ENCODE data around the gene COPS3. TPM values are rescaled to one million over a fixed set of nuclear protein-coding genes. Genes with fewer than 3 reads are reported as not detected.
A peak's percentile ranks its signal among the peaks of the same experiment; 100 is the strongest.
"Not testable (repeated sequence)": the region's sequence is repeated elsewhere in the genome, so short reads cannot be mapped to it uniquely, and the experiment has no call there.

The COPS3 gene
- total RNA-seq, 2 experiments from 2014 or later = 133 to 141 TPM

- Mint-ChIP-seq H3K4me1 (peaks cover 25% of the 10 kb centered on the region), H3K9me3 (no peaks in the 10 kb centered on the region), H3K36me3 (peaks cover 8% of the 10 kb centered on the region), H3K27me3 (no peaks in the 10 kb centered on the region), H3K4me3 (no peak overlapping the region), H3K27ac (no peak overlapping the region)
- DNase-seq = no peak
Observed at GRCh38 chr17:17309356-17309755, 28.3 kb upstream of the COPS3 start.

- H3K36me3 Mint-ChIP-seq = peaks cover 8% of the 10 kb centered on the region
- H3K27ac Mint-ChIP-seq = peak overlapping the region; percentile 90
- peaks cover 30% of the 10 kb centered on the region for H3K4me1 Mint-ChIP-seq
- no peaks in the 10 kb centered on the region for H3K9me3 Mint-ChIP-seq
- peak; percentile 61 for DNase-seq
- peak overlapping the region; percentile 83 for H3K4me3 Mint-ChIP-seq
- H3K27me3 Mint-ChIP-seq = no peaks in the 10 kb centered on the region
Observed at GRCh38 chr17:17305281-17305801, 24.3 kb upstream of the COPS3 start.

- peak; percentile 33 for DNase-seq
- H3K27me3 Mint-ChIP-seq = no peaks in the 10 kb centered on the region
- peak overlapping the region; percentile 89 for H3K27ac Mint-ChIP-seq
- H3K4me1 Mint-ChIP-seq = peaks cover 32% of the 10 kb centered on the region
- peaks cover 8% of the 10 kb centered on the region for H3K36me3 Mint-ChIP-seq
- no peaks in the 10 kb centered on the region for H3K9me3 Mint-ChIP-seq
- peak overlapping the region; percentile 83 for H3K4me3 Mint-ChIP-seq
Observed at GRCh38 chr17:17304521-17304985, 23.5 kb upstream of the COPS3 start.

GRCh38 chr17:17303847-17304490, 22.9 kb upstream of the COPS3 start:
- DNase-seq = no peak
- Mint-ChIP-seq H3K4me1 (peaks cover 30% of the 10 kb centered on the region), H3K4me3 (peak overlapping the region; percentile 83), H3K27ac (peak overlapping the region; percentile 89), H3K27me3 (no peaks in the 10 kb centered on the region), H3K36me3 (peaks cover 6% of the 10 kb centered on the region), H3K9me3 (no peaks in the 10 kb centered on the region)

GRCh38 chr17:17303010-17303846, 22.2 kb upstream of the COPS3 start, which contains the start of gene NT5M:
Gene NT5M (plus strand): TSS chr17:17303373. CDS start chr17:17303551, 178 bp downstream.
- peaks cover 34% of the 10 kb centered on the region for H3K4me1 Mint-ChIP-seq
- peaks cover 5% of the 10 kb centered on the region for H3K36me3 Mint-ChIP-seq

GRCh38 chr17:17301659-17302058, 20.6 kb upstream of the COPS3 start:
- H3K27me3 Mint-ChIP-seq = not testable (repeated sequence)

More at GRCh38 chr17:17303010-17303846, 22.2 kb upstream of the COPS3 start, which contains the start of gene NT5M:
- Mint-ChIP-seq H3K9me3 (no peaks in the 10 kb centered on the region), H3K4me3 (peak within 1 kb of the TSS; percentile 84), H3K27ac (peak within 1 kb of the TSS; percentile 89), H3K27me3 (no peaks in the 10 kb centered on the region)
- DNase-seq = peak; percentile 83

GRCh38 chr17:17300624-17301568, 19.9 kb upstream of the COPS3 start:
- Mint-ChIP-seq H3K27ac (no peak overlapping the region), H3K4me1 (peaks cover 45% of the 10 kb centered on the region)

More at GRCh38 chr17:17301659-17302058, 20.6 kb upstream of the COPS3 start:
- not testable (repeated sequence) for H3K27ac Mint-ChIP-seq, H3K9me3 Mint-ChIP-seq, H3K36me3 Mint-ChIP-seq, H3K4me3 Mint-ChIP-seq, DNase-seq
- H3K4me1 Mint-ChIP-seq = peaks cover 43% of the 10 kb centered on the region

GRCh38 chr17:17298108-17298507, 17.1 kb upstream of the COPS3 start:
- no peaks in the 10 kb centered on the region for H3K27me3 Mint-ChIP-seq

More at GRCh38 chr17:17300624-17301568, 19.9 kb upstream of the COPS3 start:
- peaks cover 5% of the 10 kb centered on the region for H3K36me3 Mint-ChIP-seq
- H3K27me3 Mint-ChIP-seq = no peaks in the 10 kb centered on the region
- H3K4me3 Mint-ChIP-seq = peak overlapping the region; percentile 65
- peak; percentile 70 for DNase-seq
- H3K9me3 Mint-ChIP-seq = no peaks in the 10 kb centered on the region

GRCh38 chr17:17297217-17297616, 16.2 kb upstream of the COPS3 start:
- no peaks in the 10 kb centered on the region for H3K27me3 Mint-ChIP-seq
- no peak for DNase-seq
- no peak overlapping the region for H3K4me3 Mint-ChIP-seq
- no peak overlapping the region for H3K27ac Mint-ChIP-seq
- H3K36me3 Mint-ChIP-seq = no peaks in the 10 kb centered on the region
- H3K4me1 Mint-ChIP-seq = peaks cover 24% of the 10 kb centered on the region
- no peaks in the 10 kb centered on the region for H3K9me3 Mint-ChIP-seq

More at GRCh38 chr17:17298108-17298507, 17.1 kb upstream of the COPS3 start:
- Mint-ChIP-seq H3K36me3 (no peaks in the 10 kb centered on the region), H3K9me3 (no peaks in the 10 kb centered on the region), H3K4me3 (no peak overlapping the region), H3K4me1 (peaks cover 26% of the 10 kb centered on the region), H3K27ac (no peak overlapping the region)
- no peak for DNase-seq

- no peak overlapping the region for H3K4me3 Mint-ChIP-seq
- peaks cover 21% of the 10 kb centered on the region for H3K4me1 Mint-ChIP-seq
- H3K36me3 Mint-ChIP-seq = no peaks in the 10 kb centered on the region
- DNase-seq = no peak
- H3K9me3 Mint-ChIP-seq = no peaks in the 10 kb centered on the region
- no peaks in the 10 kb centered on the region for H3K27me3 Mint-ChIP-seq
- H3K27ac Mint-ChIP-seq = no peak overlapping the region
Observed at GRCh38 chr17:17295141-17295540, 14.1 kb upstream of the COPS3 start.

GRCh38 chr17:17289701-17290100, 8.7 kb upstream of the COPS3 start:
- no peak overlapping the region for H3K4me3 Mint-ChIP-seq
- no peaks in the 10 kb centered on the region for H3K9me3 Mint-ChIP-seq
- no peaks in the 10 kb centered on the region for H3K36me3 Mint-ChIP-seq
- no peaks in the 10 kb centered on the region for H3K27me3 Mint-ChIP-seq
- H3K4me1 Mint-ChIP-seq = no peaks in the 10 kb centered on the region
- H3K27ac Mint-ChIP-seq = no peak overlapping the region
- no peak for DNase-seq

GRCh38 chr17:17289086-17289485, 8.0 kb upstream of the COPS3 start:
- DNase-seq = no peak
- Mint-ChIP-seq H3K4me3 (no peak overlapping the region), H3K27ac (no peak overlapping the region), H3K4me1 (no peaks in the 10 kb centered on the region), H3K9me3 (no peaks in the 10 kb centered on the region), H3K27me3 (no peaks in the 10 kb centered on the region), H3K36me3 (no peaks in the 10 kb centered on the region)

- peaks cover 11% of the 10 kb centered on the region for H3K4me1 Mint-ChIP-seq
- H3K36me3 Mint-ChIP-seq = no peaks in the 10 kb centered on the region
- no peak overlapping the region for H3K4me3 Mint-ChIP-seq
- H3K27ac Mint-ChIP-seq = no peak overlapping the region
- DNase-seq = no peak
- no peaks in the 10 kb centered on the region for H3K9me3 Mint-ChIP-seq
- H3K27me3 Mint-ChIP-seq = no peaks in the 10 kb centered on the region
Observed at GRCh38 chr17:17285951-17286350, 4.9 kb upstream of the COPS3 start.

GRCh38 chr17:17279316-17279715, 1.7 kb downstream of the COPS3 start:
- H3K4me1 Mint-ChIP-seq = peaks cover 41% of the 10 kb centered on the region
- H3K36me3 Mint-ChIP-seq = peaks cover 21% of the 10 kb centered on the region
- no peak for DNase-seq
- H3K27me3 Mint-ChIP-seq = no peaks in the 10 kb centered on the region
- H3K9me3 Mint-ChIP-seq = no peaks in the 10 kb centered on the region
- peak overlapping the region; percentile 91 for H3K4me3 Mint-ChIP-seq
- H3K27ac Mint-ChIP-seq = peak overlapping the region; percentile 79

Data from activated naive CD8-positive, alpha-beta T cell treated with anti-CD3 and anti-CD28 coated beads for 36 hours (primary cell).